SU-DHL-6 (cell line): ENCODE results near the gene HOXA11.
A peak's percentile ranks its signal among the peaks of the same experiment; 100 is the strongest.

Experiments
- H2AFZ ChIP-seq: fragments of 200-600 bp; sonication (generic); 2 replicates; pipeline ENCODE4 v1.6.1; 2014; ENCODE audit warnings: low read depth, mild to moderate bottlenecking, moderate library complexity, mixed read lengths, antibody characterized with exemption, low read length; ENCODE audit not compliant: severe bottlenecking
- H3F3A ChIP-seq: fragments of 200-600 bp; shearing (Covaris generic); 2 replicates; pipeline ENCODE4 v1.6.0; 2016; ENCODE audit warnings: antibody characterized with exemption, mild to moderate bottlenecking; ENCODE audit not compliant: insufficient read depth
- H3K27ac ChIP-seq: fragments of 200-600 bp; sonication (generic); 2 replicates; pipeline ENCODE4 v1.5.1; 2016; ENCODE audit warnings: low read depth, mild to moderate bottlenecking, low read length, moderate library complexity, mixed read lengths
- H3K27me3 ChIP-seq: fragments of 200-600 bp; sonication (generic), shearing (Covaris generic); 2 replicates; pipeline ENCODE4 v1.6.0; 2014; ENCODE audit warnings: mild to moderate bottlenecking, low read length
- H3K36me3 ChIP-seq: fragments of 200-600 bp; sonication (generic); 2 replicates; pipeline ENCODE4 v1.6.1; 2014; ENCODE audit warnings: mild to moderate bottlenecking, low read length, mixed read lengths
- H3K4me2 ChIP-seq: fragments of 300-600, 200-600 bp; shearing (Covaris generic), sonication (generic); 2 replicates; pipeline ENCODE4 v1.6.0; 2014; ENCODE audit warnings: low read length, low read depth, mild to moderate bottlenecking; ENCODE audit not compliant: poor library complexity, severe bottlenecking
- H3K4me3 ChIP-seq: fragments of 200-600 bp; sonication (generic); 2 replicates; pipeline ENCODE4 v1.5.1; 2014; ENCODE audit warnings: antibody characterized with exemption, low read length, mild to moderate bottlenecking, mixed read lengths; ENCODE audit not compliant: insufficient read depth, poor library complexity, severe bottlenecking
- H3K79me2 ChIP-seq: fragments of 200-600 bp; sonication (generic); 2 replicates; pipeline ENCODE4 v1.6.1; 2014; ENCODE audit warnings: mild to moderate bottlenecking, low read length, moderate library complexity; ENCODE audit not compliant: insufficient read depth
- H3K9ac ChIP-seq: fragments of 200-600 bp; sonication (generic); 2 replicates; pipeline ENCODE4 v1.7.0; 2014; ENCODE audit warnings: mild to moderate bottlenecking, low read length
- H3K9me2 ChIP-seq: fragments of 200-600 bp; sonication (generic); replicated peaks from 2 replicates; pipeline ENCODE4 v1.6.1; 2014; ENCODE audit warnings: low read length; ENCODE audit not compliant: insufficient read depth
- H3K9me3 ChIP-seq: fragments of 200-600 bp; sonication (generic); 2 replicates; pipeline ENCODE4 v1.6.1; 2014; ENCODE audit warnings: low read length, mixed read lengths; ENCODE audit not compliant: insufficient read depth
- H4K20me1 ChIP-seq: fragments of 200-600 bp; sonication (generic); 2 replicates; pipeline ENCODE4 v1.6.1; 2014; ENCODE audit warnings: low read depth, mild to moderate bottlenecking, antibody characterized with exemption, low read length, moderate library complexity, mixed read lengths
- EZH2phosphoT487 ChIP-seq: fragments of 200-600 bp; sonication (generic), shearing (Covaris generic); conservative IDR thresholded peaks from 2 replicates; pipeline ENCODE4 v1.6.1; 2018; ENCODE audit warnings: mild to moderate bottlenecking, antibody characterized with exemption, low read length, moderate library complexity, mixed read lengths
- TF ChIP-seq, protein P1 (sequence below): fragments of 200-600 bp; sonication (generic); IDR thresholded peaks from one replicate; pipeline ENCODE4 v1.5.1; 2017; ENCODE audit warnings: antibody characterized with exemption, mild to moderate bottlenecking, low read length, moderate library complexity; ENCODE audit not compliant: insufficient read depth, poor library complexity, severe bottlenecking

HOXA11 gene

DNA sequence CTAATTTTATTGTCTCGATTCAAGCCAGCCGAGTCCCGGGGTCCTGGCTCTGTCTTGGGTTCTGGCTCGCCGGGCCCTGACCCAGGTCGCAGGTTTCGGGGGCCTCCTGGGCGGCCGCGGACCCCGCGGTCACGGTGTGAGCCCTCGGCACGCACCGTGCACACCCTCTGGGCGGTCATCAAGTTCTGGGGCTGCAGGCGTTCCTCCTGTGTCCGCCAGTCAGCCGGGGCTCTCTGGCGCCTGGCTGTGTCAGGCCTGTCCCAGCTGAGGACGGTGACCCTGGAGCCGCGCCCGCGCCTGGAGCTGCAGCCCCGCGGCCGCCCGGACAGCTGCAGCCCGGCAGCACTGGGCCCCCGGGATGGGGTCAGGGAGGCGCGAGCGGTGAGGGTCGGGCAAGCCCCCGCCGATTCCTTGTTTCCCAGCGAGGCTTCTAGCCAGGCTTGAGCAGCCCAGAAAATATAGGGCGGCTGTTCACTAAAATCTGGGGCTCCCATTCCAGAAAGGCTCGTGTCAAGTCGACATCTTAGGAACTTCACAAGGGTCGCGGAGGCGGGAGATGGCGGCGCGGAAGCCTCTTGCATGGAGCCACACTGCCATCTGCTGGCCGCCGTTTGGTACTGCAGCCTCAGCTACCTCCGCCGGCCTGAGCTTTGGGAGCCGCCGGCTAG lies 24.4 kb downstream of the HOXA11 start:
- H3K4me3 ChIP-seq: peak overlapping the region; percentile 56
- H3K27me3 ChIP-seq: no peaks in the 10 kb centered on the region
- H3K27ac ChIP-seq: no peak overlapping the region
- peak overlapping the region; percentile 68 for H3K9ac ChIP-seq
- H2AFZ ChIP-seq: peak overlapping the region; percentile 100
- no peaks in the 10 kb centered on the region for H3K36me3 ChIP-seq
- TF ChIP-seq, protein P1, sequence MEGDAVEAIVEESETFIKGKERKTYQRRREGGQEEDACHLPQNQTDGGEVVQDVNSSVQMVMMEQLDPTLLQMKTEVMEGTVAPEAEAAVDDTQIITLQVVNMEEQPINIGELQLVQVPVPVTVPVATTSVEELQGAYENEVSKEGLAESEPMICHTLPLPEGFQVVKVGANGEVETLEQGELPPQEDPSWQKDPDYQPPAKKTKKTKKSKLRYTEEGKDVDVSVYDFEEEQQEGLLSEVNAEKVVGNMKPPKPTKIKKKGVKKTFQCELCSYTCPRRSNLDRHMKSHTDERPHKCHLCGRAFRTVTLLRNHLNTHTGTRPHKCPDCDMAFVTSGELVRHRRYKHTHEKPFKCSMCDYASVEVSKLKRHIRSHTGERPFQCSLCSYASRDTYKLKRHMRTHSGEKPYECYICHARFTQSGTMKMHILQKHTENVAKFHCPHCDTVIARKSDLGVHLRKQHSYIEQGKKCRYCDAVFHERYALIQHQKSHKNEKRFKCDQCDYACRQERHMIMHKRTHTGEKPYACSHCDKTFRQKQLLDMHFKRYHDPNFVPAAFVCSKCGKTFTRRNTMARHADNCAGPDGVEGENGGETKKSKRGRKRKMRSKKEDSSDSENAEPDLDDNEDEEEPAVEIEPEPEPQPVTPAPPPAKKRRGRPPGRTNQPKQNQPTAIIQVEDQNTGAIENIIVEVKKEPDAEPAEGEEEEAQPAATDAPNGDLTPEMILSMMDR: peak; percentile 98
- TF ChIP-seq EZH2phosphoT487: no peak
- H4K20me1 ChIP-seq: no peaks in the 10 kb centered on the region
- peak overlapping the region; percentile 75 for H3K4me2 ChIP-seq
- no peaks in the 10 kb centered on the region for H3K9me2 ChIP-seq
- 0 out of 2 replicates have a peak, but pooled peaks cover under 1% of the 10 kb centered on the region for H3K79me2 ChIP-seq
- peaks cover 19% of the 10 kb centered on the region for H3F3A ChIP-seq
- H3K9me3 ChIP-seq: no peaks in the 10 kb centered on the region

DNA sequence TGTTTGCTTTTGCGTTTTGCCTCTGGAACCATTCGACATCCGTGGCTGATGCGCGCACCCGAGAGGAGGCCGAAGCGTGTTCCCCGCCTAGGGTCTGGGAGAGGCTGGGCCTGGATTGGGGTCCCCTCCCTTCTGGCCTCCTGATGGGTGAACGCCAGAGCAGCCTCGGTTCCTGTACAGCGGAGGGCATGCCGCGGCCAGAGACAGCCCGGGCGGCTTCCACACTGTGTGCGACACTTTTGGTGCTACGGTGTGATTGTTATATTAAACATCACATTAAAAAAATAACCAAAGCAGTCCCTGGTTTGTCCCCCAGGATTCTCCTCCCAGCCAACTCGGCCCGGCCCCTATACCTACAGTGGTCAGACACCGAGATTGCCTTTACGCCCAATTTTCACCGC lies 24.9 kb downstream of the HOXA11 start:
- no peaks in the 10 kb centered on the region for H3K9me2 ChIP-seq
- no peaks in the 10 kb centered on the region for H3K9me3 ChIP-seq
- no peaks in the 10 kb centered on the region for H4K20me1 ChIP-seq
- H3K36me3 ChIP-seq: no peaks in the 10 kb centered on the region
- peak overlapping the region; percentile 75 for H3K4me2 ChIP-seq
- peaks cover 19% of the 10 kb centered on the region for H3F3A ChIP-seq
- H3K27me3 ChIP-seq: no peaks in the 10 kb centered on the region
- peak overlapping the region; percentile 68 for H3K9ac ChIP-seq
- TF ChIP-seq, protein P1: no peak
- no peak for TF ChIP-seq EZH2phosphoT487
- peak overlapping the region; percentile 56 for H3K4me3 ChIP-seq
- peak overlapping the region; percentile 100 for H2AFZ ChIP-seq
- H3K79me2 ChIP-seq: 0 out of 2 replicates have a peak, but pooled peaks cover 4% of the 10 kb centered on the region
- H3K27ac ChIP-seq: no peak overlapping the region

DNA sequence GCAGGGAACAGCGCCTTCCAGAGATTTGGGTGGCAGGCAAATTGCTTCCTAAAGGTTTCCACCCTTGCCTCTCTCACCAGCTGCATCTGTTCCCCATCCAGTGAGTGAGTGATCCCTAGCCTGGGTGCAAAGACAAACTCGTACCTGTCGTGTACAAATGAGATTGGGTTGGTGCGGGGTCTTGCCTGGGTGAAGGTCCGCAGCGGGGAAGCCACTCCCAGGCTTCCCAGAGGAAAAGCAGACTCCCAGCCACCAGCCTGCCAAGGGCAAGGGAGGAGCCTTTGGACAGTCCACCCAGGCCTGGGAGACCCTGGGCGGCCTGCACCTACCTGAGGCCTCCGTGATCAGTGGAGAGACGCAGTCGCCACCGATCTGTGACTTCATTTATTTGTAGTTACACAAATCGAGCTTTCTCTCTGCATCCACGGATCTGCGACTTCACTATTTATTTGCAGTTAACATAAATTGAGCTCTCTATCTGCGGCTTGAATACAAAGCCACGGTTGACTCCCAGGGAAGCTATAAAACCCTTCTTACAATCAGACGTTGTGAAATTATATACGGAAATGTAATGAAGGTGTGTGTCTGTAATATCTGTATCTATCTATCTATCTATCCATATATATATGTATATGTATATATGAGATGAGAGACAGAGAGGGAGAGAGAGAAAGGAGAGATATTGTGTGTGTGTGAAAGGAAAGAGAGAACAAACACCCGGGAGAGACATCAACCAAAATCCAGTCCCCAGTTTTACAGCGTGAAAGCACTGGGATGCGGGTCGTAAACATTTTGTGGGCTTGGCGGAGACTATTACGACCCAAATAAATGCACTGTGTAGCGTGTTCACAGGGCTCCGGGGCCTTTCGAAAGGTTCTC lies 25.5 kb downstream of the HOXA11 start:
- no peaks in the 10 kb centered on the region for H3K36me3 ChIP-seq
- TF ChIP-seq, protein P1: no peak
- TF ChIP-seq EZH2phosphoT487: no peak
- no peaks in the 10 kb centered on the region for H4K20me1 ChIP-seq
- H3F3A ChIP-seq: peaks cover 19% of the 10 kb centered on the region
- no peak overlapping the region for H3K27ac ChIP-seq
- no peak overlapping the region for H3K9ac ChIP-seq
- no peak overlapping the region for H3K4me3 ChIP-seq
- H3K27me3 ChIP-seq: no peaks in the 10 kb centered on the region
- no peaks in the 10 kb centered on the region for H3K9me3 ChIP-seq
- 0 out of 2 replicates have a peak, but pooled peaks cover 4% of the 10 kb centered on the region for H3K79me2 ChIP-seq
- H3K4me2 ChIP-seq: peak overlapping the region; percentile 75
- H3K9me2 ChIP-seq: no peaks in the 10 kb centered on the region
- H2AFZ ChIP-seq: peak overlapping the region; percentile 100
